HG03571 (cell line): ENCODE measurements around the gene TGM6.

Experiments
- ATAC-seq: cut with Tn5 transposase; IDR thresholded peaks from one replicate; pipeline ENCODE4 v1.9.1; 2021; ENCODE audit not compliant: unreplicated experiment

The TGM6 gene

GRCh38 chr20:2380601-2381000 lies at the start of gene TGM6:
Gene TGM6 (plus strand): TSS chr20:2380901. CDS start chr20:2380969, 68 bp downstream.
- ATAC-seq = no peak

GRCh38 chr20:2331106-2331505 lies 49.6 kb upstream of the TGM6 start:
- ATAC-seq = no peak

- ATAC-seq = no peak
These were observed 48.7 kb upstream of the TGM6 start for GRCh38 chr20:2331901-2332565.

GRCh38 chr20:2332711-2333110 lies 48.0 kb upstream of the TGM6 start:
- no peak for ATAC-seq

GRCh38 chr20:2333821-2334220 lies 46.9 kb upstream of the TGM6 start:
- no peak for ATAC-seq

GRCh38 chr20:2335096-2335870 lies 45.4 kb upstream of the TGM6 start:
- no peak for ATAC-seq

- ATAC-seq = no peak
These were observed 44.2 kb upstream of the TGM6 start for GRCh38 chr20:2336471-2336870.

- ATAC-seq = no peak
These were observed 43.6 kb upstream of the TGM6 start for GRCh38 chr20:2337142-2337541.

GRCh38 chr20:2338411-2339066 lies 42.2 kb upstream of the TGM6 start:
- ATAC-seq = no peak

GRCh38 chr20:2340136-2340535 lies 40.6 kb upstream of the TGM6 start:
- ATAC-seq = no peak

- no peak for ATAC-seq
These were observed 39.9 kb upstream of the TGM6 start for GRCh38 chr20:2340823-2341222.

- ATAC-seq = no peak
These were observed 39.4 kb upstream of the TGM6 start for GRCh38 chr20:2341336-2341735.

- ATAC-seq = no peak
These were observed 38.5 kb upstream of the TGM6 start for GRCh38 chr20:2342243-2342642.

GRCh38 chr20:2346188-2346587 lies 34.5 kb upstream of the TGM6 start:
- no peak for ATAC-seq

GRCh38 chr20:2348336-2348735 lies 32.4 kb upstream of the TGM6 start:
- ATAC-seq = no peak

- ATAC-seq = no peak
These were observed 30.9 kb upstream of the TGM6 start for GRCh38 chr20:2349801-2350200.

- ATAC-seq = no peak
These were observed 30.1 kb upstream of the TGM6 start for GRCh38 chr20:2350606-2351005.

- no peak for ATAC-seq
These were observed 27.5 kb upstream of the TGM6 start for GRCh38 chr20:2353231-2353630.

GRCh38 chr20:2357114-2357513 lies 23.6 kb upstream of the TGM6 start:
- no peak for ATAC-seq

GRCh38 chr20:2358006-2358405 lies 22.7 kb upstream of the TGM6 start:
- ATAC-seq = no peak

- no peak for ATAC-seq
These were observed 19.6 kb upstream of the TGM6 start for GRCh38 chr20:2361035-2361593.

- no peak for ATAC-seq
These were observed 17.5 kb upstream of the TGM6 start for GRCh38 chr20:2363187-2363586.
